HG03575 (cell line): Measurements from ENCODE around the gene PCGF2.

Source experiments
- ATAC-seq: cut with Tn5 transposase; IDR thresholded peaks from one replicate; pipeline ENCODE4 v1.9.1; 2021; ENCODE audit not compliant: unreplicated experiment, insufficient number of reproducible peaks, low FRiP score; ENCODE audit errors: extremely low read depth

PCGF2 gene

DNA sequence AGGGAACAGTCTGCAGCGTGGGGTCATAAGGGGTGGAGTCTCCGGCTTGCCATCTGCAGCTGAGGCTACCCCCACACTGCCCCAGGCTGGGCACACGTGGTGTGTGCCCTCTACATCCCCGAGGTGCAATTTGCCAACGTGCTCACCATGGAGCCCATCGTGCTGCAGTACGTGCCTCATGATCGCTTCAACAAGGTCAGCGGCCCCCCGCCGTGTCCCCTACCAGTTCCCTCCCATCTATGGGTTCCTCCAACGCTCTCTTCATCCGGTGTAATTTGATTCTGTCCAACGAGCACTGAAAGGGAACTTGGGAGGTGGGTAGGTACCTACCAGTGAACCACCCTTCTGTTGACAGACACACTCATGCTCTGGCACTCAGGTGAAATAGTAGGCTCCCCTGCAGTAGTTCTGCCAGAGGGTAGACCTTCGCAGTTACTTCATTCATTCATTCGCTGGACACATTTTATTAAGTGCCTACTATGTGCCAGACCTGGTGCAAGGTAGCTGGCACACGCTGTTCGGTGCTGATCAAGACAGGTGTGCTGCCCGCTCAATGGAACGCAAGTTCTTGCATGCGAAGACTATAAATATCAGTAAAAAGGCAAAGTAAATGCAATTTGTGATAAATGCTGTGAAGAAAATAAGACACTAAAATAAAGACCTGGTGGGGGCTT, 40.3 kb downstream of the PCGF2 start:
- ATAC-seq, result no peak

DNA sequence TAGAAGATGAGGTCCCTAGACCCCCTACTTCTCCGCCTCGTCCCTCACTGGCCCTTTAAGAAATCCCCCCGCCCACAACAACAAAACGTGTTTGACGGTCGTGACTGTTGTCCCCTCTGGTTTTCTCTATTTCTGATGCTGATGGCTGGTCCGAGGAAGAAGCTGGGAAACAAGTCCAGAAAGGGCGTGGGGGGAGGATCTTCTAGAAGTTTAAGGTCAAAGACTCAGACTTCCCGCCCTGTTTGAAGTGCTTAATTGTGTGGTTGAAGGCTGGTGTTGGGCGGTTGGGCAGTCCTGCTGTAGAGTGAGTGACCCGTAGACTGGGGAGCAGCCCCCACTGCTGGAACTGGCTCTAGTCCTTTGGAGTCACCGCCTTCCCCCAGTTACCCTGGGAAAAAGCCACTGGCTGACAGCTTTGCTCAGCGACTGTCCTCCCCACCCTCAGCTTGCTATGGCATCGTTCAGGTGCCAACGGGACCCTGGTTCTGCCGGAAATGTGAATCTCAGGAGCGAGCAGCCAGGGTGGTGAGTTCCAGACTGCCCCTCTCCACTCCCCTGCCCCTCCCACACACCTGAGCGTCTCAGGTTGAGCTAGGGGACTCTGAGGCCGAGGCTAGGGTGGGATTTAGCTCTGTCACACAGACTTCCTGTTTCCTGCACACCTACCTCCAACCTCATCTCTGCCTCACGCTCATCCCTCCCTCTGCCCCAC, 41.5 kb downstream of the PCGF2 start:
- no peak for ATAC-seq

DNA sequence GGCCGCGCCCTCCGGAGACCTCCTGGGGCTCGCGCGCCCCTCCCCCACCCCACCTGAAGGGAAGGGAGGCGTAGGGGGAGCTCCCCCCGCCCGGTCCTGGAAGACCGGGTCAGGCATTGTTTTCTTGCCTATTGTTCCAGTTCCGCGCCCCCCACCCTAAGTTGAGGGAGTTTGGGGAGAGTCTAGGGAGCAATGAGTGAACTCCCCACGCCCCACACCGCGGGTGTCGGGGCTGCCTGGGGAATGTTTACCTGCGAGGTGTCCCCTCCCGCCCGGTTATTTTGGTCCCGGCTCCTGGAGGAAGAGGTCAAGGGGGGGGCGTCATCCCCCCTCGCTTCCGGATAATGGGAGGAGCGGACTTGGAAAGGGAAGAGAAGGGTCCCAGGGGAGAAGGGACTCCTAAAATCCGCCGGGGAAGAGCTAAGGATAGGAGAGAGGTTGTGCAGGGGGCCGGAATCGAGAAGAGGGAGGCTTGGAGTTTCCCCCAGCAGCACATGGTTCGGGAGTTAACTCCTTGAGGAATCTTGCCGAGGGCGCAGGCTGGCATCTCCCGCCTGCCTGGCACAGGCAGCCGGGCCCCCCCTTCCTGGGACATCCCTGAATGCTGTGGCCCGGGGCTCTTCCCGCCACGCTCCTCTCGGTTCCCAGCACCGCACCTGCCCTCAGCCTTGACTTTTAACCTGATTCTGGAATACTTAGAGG, 42.2 kb downstream of the PCGF2 start:
- ATAC-seq, result no peak

DNA sequence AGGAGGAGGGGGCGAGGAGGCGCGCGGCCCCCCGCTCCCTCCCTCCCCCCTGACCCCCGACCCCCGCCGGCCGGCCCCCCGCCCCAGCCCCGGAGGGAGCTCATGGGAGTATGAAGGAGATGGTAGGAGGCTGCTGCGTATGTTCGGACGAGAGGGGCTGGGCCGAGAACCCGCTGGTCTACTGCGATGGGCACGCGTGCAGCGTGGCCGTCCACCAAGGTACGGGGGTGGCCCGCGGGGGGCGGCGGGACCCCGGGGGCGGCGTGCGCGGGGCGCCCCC, 42.7 kb downstream of the PCGF2 start:
- ATAC-seq, result no peak

DNA sequence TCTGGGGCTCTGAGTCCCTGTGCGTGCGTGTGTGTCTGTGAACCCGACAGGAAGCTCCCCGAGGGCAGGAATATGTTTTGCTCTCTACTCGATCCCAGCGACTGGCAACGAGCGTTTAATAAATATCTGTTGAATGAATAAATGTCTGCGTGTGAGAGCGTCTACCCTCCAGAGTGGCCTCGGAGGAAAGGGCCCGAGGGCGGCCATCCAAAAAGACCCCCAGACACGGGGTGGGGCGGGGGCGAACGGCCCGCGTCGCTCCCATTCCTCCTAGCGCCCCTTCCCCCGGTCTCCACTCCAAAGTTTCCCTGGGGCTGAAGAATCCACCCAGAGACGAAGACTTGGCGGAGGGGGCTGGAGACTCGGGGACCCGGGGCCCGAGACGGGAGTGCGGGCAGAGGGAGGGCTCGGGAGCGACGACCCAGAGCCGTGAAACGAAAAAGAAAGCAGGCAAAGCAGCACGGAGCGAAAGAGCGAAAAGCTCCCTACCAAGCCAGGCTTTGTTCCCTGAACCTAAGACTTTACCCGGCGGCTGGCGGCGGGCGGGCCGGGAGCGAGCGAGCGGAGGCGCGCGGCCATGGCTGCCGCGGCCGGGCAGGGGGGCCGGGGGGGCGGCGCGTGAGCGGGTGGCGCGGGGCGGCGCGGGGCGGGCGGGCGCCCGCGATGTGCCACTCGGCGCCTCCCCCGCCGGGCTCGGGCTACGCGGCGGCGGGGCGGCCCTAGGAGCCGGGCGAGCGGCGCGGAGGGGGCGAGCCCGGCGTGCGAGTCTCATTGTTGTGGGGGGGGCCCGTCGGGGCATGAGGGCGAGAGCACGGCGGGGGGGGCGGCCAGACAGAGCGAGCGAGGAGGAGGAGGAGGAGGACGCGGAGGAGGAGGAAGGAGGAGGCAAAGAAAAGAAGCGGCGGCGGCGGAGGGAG, 43.3 kb downstream of the PCGF2 start, which contains the start of gene MLLT6:
Gene MLLT6, plus strand, starts transcription at position 668 of the 917 bp plus-strand sequence. CDS start 360 bp downstream, outside the sequence.
- no peak for ATAC-seq

DNA sequence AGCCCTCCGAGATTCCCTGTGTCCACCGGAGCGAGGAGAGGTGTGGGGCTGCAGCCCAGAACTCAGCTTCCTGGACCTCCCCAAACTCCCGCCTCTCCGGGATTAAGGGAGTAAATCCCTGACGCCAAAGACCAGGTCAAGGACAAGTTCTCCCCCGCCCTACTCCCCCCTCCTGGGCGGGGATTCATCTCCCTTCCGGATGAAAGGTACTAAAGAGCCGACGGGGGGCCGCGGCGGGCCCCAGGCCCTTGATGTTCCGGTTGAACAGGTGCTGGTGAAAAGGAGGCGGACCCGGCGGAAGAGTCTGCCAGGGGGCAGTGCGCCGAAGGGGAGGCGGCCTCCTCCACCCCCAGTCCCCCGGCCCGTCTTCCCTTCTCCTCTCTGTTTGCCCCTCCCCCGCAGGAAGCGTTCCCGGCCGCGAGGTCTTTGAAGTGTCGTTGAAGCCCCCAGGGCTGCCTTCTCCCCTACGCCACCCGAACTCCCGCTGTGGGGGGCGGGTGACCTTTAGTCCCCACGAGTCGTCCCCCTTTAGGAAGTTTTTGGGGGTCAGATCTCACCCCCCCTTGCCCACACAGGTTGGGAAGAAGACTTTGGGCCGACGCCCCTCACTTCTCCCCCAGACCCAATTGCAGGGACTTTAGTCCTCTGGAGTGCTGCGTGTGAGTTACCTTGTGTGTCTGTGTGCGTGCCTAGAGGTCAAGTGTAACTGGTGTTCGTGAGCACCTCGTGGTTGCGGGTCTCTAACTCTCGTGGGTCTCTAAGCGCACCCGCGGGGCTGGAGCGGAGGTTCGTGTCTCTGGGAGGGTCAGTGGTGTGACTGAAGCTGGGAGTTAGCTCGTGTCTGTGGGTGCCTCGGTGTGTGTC, 44.2 kb downstream of the PCGF2 start:
- no peak for ATAC-seq

DNA sequence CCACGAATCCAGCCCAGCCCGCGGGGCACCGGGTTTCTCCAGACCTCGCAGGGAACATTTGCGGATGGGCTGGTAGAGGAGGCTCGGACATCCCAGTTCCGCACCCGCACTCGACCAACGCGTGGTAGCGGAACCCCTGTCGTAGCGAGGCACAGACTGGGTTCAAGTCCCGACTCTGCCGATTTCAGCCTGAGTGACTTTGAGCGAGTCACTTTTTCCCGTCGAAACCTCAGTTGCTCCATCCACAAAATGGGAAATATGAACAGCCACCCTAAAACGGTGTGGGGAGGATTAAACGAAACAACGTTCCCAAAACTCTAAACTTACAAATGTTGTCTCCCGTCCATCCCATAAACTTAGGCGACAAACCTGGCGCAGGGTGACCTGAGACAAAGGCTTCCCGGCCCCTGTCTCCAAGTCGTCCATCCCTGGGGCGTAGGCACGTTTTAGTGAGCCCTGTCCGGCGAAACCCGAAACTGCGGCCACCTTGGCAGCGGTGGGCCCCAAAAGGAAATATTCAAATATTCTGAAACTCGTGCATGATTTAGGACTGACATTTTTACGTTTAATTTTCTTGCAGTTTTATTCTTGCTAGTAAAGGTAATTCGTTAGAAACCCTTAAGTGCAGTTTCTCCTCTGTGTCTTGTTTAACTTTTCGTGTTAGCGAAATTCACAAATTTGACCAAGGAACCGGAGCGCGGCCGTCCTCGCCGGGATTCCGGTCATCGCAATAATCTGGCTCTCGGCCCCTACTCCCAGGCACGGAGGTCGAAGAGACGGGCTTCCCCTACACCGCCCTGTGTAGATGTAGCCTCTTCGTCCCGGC, 45.0 kb downstream of the PCGF2 start:
- ATAC-seq, result no peak

DNA sequence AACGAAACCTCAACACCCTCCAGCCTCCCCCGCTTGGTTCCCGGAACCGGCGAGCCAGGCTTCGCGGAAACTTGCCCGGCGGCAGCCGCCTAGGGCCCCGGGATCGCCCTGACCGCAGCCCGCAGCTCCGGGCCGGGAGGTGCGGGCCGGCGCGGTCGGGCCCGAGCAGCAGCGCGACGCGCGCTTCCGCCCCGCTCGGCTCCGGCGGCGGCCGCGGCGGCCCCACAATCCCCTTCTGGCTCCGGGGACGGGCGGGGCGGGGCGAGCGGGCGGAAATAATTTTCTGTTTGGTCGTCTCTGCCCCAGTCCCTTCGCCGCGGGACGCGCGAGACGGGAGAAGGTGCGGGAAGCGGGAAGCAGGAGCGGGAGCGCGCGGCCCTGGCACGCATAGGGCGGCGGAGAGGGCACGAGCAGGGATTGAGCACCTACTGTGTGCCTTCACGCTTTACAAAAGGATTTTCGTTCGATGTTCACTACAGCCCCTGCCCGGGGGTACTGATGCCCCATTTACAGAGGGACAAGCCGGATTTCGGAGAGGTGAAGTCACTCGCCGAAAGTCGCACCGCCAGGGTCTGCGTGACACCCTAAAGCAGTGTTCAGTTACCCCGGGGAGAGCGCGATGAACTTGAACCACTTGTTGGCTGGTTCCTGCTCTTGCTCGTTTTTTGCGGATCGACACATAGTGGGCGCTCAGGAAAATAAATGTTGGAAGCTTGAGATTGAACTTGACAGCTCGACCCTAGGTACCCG, 45.8 kb downstream of the PCGF2 start:
- no peak for ATAC-seq

DNA sequence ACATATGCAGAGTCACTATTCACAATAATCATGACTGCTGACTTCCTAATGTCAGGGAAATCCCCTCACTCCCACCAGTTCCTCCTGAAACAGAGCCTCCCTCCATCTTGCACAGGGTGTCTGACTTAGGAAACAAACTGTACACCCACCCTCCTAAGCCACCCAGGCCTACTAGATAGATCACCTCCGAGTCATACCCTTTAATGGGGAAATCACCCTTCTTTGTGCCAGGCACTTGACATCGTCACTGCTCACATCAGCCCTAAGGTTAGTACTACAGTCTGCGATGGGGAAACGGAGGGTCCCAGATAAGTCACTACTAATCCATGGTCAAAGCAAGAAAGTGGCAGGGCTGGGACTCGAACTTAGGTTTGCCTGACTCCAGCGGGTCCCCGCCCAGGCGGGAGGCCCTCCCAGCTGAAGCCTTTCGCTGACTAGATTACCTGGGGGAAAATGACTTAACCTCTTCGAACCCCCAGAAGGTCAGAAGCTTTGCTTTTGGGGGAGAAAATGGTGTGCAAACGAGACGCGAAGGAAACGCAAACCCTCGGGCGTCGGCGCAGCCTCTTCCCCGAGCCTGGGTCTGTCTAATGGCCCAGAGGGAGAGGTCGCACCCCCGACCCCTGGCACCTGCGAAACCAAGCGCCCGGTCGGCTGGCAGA, 46.5 kb downstream of the PCGF2 start:
- ATAC-seq, result no peak

DNA sequence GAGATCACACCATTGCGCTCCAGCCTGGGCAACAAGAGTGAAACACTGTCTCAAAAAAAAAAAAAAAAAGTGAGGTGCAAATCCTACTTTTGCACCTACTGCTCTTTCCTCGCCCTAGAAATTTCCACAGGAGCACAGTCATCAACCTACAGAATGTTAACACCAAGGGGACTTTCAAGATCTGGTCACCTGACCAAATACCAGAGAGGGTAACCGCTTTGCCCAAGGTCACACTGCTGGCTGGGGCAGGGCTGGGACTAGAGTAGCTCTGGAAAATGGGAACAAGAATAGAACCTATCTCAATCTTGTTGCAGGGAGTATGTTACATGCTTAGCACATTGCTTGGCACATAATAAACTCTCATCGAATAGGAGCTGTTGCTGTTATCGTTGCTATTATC, 49.4 kb downstream of the PCGF2 start:
- no peak for ATAC-seq

DNA sequence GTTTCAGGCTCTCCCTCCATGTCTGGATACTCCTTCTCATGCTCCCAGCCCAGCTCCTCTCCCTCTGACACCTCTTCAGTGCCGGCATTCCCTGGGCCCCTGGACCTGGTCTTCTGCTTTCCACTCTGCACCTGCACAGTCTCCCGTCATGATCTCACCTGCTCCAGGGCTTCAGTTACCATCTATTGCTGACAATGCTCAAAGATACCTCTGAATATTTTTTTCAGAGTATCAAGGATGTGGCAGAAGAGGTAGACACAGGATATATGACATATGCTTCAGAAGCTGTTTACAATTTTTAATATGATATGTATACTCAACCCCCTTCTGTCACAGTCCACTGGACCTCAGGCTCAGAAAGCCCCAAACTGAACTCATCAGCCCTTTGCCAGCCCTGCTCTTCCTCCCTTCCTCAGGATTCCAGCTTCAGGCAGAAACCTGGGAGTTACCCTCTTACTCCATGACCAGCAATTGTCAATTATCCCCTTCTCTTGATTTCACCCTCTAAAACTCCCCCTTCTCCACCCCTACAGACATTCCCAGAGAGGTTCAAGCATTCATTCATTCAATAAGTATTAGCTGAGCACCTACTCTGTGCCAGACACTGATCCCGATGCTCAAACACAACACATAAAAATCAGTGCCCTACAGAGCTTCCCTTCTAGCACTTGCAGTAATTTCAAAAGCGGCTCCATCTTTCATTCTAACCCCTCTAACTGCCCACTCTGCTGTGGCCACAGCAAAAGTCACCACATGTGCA, 50.9 kb downstream of the PCGF2 start:
- ATAC-seq, result no peak

DNA sequence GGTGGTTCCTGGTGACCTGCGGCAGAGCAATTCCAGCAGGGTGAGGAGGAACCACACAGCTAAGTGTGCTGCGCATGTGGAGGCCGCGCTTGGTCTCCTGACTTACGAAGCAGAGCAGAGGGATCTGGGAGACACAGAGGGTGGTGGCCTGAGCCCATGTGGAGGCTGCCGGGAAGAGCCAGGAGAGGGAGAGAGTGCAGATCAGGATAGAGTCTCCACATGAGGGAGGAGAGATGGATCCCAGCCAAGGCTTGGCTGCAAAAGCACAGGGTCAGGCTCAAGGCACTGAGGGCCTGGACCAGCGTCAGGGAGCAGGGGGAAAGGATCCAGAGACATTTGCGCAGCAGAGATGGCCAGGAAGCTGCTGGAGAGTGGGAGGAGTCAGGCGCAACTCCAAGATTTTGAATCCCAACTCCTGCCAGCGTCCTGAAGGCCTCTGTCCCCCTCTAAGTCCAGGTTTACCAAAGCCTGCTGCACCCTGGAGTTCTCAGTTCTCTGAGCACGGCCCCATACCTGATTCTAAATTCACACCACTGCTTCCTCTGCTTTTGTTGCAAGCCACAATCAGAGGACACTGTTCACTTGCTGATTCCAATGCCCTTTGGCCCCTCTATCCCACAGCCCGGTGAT, 54.3 kb downstream of the PCGF2 start:
- no peak for ATAC-seq

DNA sequence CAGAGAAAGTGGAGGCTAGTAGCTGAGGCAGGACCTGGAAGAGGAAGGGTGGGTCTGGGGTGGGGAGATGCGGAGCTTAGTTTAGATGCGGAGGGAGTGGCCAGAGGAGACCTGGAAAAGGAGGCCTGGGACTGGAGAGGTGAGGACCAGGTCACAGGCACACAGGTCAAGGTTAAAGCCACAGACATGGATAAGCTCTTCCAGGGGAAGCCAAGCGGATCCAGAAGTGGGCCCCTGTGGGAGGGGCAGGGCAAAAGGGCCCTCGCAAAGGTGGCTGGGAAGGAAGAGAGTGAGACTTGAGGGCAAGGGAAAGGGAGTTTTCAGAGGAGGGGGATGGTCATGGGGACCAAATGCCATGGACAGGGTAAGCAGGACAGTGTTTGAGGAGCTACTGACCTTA, 57.0 kb downstream of the PCGF2 start:
- ATAC-seq, result no peak

DNA sequence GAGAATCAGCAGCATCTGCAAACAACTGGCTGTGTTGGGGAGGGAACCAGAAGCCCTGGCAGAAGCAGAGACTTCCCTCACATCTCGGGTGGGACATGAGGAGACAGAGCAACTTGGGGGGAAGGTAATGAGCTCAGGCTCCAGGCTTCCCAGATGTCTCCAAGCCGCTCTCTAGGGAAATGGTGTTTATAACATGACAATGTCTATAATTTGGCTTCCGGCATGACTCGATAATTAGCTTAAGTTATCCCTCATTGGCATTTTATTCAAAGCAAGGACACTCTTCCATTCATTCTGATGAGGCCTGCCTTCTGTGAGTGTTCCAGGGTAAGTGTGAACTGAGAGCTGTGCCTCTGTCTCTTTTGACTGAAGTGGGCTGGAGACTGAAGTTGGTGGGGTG, 57.8 kb downstream of the PCGF2 start:
- ATAC-seq, result no peak

DNA sequence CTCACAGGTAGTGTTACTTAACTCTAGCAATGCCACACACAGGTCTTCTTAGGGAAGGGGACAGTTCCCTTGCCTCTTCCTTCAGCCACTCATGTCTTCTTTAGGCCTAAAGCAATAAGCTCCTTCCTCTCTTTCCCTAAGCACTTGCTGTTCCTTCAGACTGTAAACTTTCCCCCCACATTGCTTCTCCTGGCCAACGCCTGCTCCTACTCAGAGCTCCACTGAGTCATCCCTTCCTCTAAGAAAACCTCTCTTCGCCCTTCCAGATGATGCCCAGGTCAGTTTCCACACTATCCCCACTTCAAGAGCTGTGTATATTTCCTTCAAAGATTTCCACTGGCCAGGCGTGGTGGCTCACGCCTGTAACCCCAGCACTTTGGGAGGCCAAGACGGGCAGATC, 60.9 kb downstream of the PCGF2 start:
- ATAC-seq, result no peak
